Spleen (tissue), 11 donors: ENCODE measurements around the gene RARA. TPM values are rescaled to one million over a fixed set of nuclear protein-coding genes. Genes with fewer than 3 reads are reported as not detected.

Source experiments
- DNase-seq: peaks from one replicate; pipeline ENCODE4 v3.0.0-alpha.2; 2020
- H3K27ac ChIP-seq, 8 donors: fragments of 200-600 bp; sonication (generic) in 7 of 8; 1 replicate in 4 of 8; 2 replicates in 4 of 8; pipeline versions ENCODE4 v1.5.0 to v1.8.0; 2016 to 2021; ENCODE audit warnings: inconsistent platforms in 4 of 8, mild to moderate bottlenecking in 4 of 8, moderate library complexity in 1 of 8
- H3K27me3 ChIP-seq, 7 donors: fragments of 200-600 bp; sonication (generic) in 6 of 7; replicated peaks in 1 of 7; 1 replicate in 4 of 7; 2 replicates in 3 of 7; pipeline versions ENCODE4 v1.5.0 to v1.8.0; 2016 to 2021; ENCODE audit warnings: inconsistent platforms in 3 of 7, mild to moderate bottlenecking in 1 of 7
- H3K36me3 ChIP-seq, 6 donors: fragments of 200-600 bp; sonication (generic) in 5 of 6; 1 replicate in 4 of 6; 2 replicates in 2 of 6; pipeline versions ENCODE4 v1.5.0 to v1.8.0; 2016 to 2021; ENCODE audit warnings: inconsistent platforms in 2 of 6
- H3K4me1 ChIP-seq, 6 donors: fragments of 200-600 bp; sonication (generic) in 5 of 6; 1 replicate in 3 of 6; 2 replicates in 3 of 6; pipeline versions ENCODE4 v1.5.0 to v1.8.0; 2016 to 2021; ENCODE audit warnings: inconsistent platforms in 3 of 6
- H3K4me3 ChIP-seq, 8 donors: fragments of 200-600 bp; sonication (generic) in 7 of 8; 1 replicate in 4 of 8; 2 replicates in 4 of 8; pipeline versions ENCODE4 v1.5.0 to v1.8.0; 2016 to 2021; ENCODE audit warnings: inconsistent platforms in 4 of 8, mild to moderate bottlenecking in 4 of 8, moderate library complexity in 2 of 8
- H3K9me3 ChIP-seq, 8 donors: fragments of 200-600 bp; sonication (generic) in 7 of 8; 1 replicate in 4 of 8; 2 replicates in 4 of 8; pipeline versions ENCODE4 v1.5.0 to v1.8.0; 2016 to 2021; ENCODE audit warnings: inconsistent platforms in 4 of 8
- POLR2A ChIP-seq, 3 donors: fragments of 450-650 bp; IDR thresholded peaks; one replicate each; pipeline ENCODE4 v1.5.1; 2017; ENCODE audit warnings: antibody characterized with exemption in 3 of 3, mild to moderate bottlenecking in 1 of 3
- POLR2AphosphoS5 ChIP-seq, 3 donors: sonication (generic); formaldehyde crosslinking; IDR thresholded peaks; one replicate each; pipeline ENCODE4 v1.5.1; 2017; ENCODE audit warnings: antibody characterized with exemption in 3 of 3
- WGBS, 5 donors: extraction: QIAGEN DNeasy Blood & Tissue Kit in 3 of 5; methylation state at CpG; one replicate each; pipeline versions ENCODE4 v1.1.5 to v1.1.7; 2013 to 2018; 5-methylcytosine and 5-hydroxymethylcytosine counted together
- intact Hi-C: fragments of 100-400 bp; cut with DNase I; formaldehyde crosslinking; loops from one replicate; pipeline ENCODE4 v1.15.0; 2023; ENCODE audit warnings: low total_unique reads
- polyA plus RNA-seq, 3 donors: library from polyadenylated mRNA; stranded (reverse); fragments of 200-250 nt; gene quantifications; one replicate each; pipeline ENCODE4 v1.2.1, GENCODE V29; 2013
- total RNA-seq, 7 donors: library from RNA; depleted of rRNA in 3 of 7; stranded (reverse); fragments of >200 nt in 3 of 7; fragmentation: NEBNext Ultra II Directional in 4 of 7; extraction: Animal tissue kit (Norgen Biotek cat#: 25700) in 4 of 7; gene quantifications; one replicate each; pipeline versions ENCODE4 v1.1.0 to v1.2.1, GENCODE V29; 2016 to 2021
- TF ChIP-seq, protein P1 (sequence below), 11 experiments: fragments of 200-600 bp in 7 of 11; fragments of 450-650 bp in 4 of 11; sonication (generic) in 4 of 11; IDR thresholded peaks in 8 of 11; conservative IDR thresholded peaks in 3 of 11; 1 replicate in 7 of 11; 2 replicates in 4 of 11; pipeline versions ENCODE4 v1.4.0 to v1.8.0; 2016 to 2021; ENCODE audit warnings: antibody characterized with exemption in 11 of 11, inconsistent platforms in 4 of 11, mild to moderate bottlenecking in 1 of 11
- donor health status: healthy with polysubstance abuse.
- donor health status: DM: no; HTN: no; CAD: no; lungs with moderate emphysema.
- donor health status: DM: no; HTN: no; CAD: no.
- donor health status: Bipolar disorder and iron deficiency.
- donor health status: healthy.
- donor health status: DM: no; HTN: no; CAD: no.
- donor health status: DM: yes; HTN: yes; CAD: no.

The RARA gene
- total and polyA plus RNA-seq, 10 donors: 13.3 to 95.1 (median 58.9) TPM

DNA sequence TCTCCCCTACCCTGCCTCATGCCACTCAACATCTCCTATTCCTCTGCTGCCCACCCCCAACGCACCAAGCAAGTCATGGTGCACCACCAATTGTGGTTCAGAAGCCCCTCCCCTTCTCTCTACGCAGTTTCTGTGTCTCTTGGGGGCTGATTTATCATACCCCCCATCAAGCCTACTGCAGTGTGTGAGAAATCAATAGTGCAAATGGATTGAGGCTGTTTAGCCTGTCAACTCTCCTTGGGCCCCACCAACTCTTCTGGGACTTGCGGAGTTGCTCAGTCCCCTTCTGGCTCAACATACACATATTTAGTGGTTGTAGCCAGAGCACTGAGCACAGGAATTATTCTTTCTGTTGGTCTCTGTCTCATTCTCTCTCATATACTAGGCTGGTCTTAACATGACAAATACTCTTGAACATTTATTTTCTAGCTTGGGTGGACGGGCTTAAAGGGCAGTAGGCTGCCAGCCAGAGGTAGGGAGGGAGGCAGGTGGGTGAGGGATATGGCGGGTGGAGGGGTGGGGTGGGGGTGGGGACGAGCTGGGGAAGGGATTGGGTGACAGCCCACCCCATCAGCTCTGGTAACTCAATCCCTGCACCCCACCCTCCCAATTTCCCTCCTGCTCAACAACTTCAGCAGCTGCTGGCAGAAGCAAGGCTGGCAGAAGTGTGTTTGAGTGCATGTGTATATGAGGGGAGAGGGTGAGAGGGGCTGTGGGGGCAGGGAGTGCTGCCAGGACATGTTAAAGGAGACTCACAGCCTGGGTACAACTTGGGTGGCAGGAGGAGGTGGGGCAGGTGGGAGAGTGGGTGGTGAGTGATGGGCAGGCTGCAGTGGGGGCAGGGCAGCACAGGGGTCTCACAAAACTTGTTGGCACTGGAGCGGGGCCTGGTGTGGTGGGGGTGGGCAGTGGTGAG is 4.9 kb downstream of the RARA start:
- H3K4me1 ChIP-seq: peaks cover 59 to 99% (median 92%) of the 10 kb centered on the region in 6 donors
- peak overlapping the region in 5 of 8 donors; percentile 15 to 97 (median 61) for H3K27ac ChIP-seq
- intact Hi-C loops: no loop called here
- no peaks in the 10 kb centered on the region for H3K9me3 ChIP-seq
- H3K4me3 ChIP-seq: no peak overlapping the region
- no peaks in the 10 kb centered on the region for H3K27me3 ChIP-seq
- TF ChIP-seq POLR2AphosphoS5 (IDR thresholded peaks at IDR 0.05) (no peak), POLR2A (IDR thresholded peaks at IDR 0.05) (no peak)
- TF ChIP-seq, protein P1, sequence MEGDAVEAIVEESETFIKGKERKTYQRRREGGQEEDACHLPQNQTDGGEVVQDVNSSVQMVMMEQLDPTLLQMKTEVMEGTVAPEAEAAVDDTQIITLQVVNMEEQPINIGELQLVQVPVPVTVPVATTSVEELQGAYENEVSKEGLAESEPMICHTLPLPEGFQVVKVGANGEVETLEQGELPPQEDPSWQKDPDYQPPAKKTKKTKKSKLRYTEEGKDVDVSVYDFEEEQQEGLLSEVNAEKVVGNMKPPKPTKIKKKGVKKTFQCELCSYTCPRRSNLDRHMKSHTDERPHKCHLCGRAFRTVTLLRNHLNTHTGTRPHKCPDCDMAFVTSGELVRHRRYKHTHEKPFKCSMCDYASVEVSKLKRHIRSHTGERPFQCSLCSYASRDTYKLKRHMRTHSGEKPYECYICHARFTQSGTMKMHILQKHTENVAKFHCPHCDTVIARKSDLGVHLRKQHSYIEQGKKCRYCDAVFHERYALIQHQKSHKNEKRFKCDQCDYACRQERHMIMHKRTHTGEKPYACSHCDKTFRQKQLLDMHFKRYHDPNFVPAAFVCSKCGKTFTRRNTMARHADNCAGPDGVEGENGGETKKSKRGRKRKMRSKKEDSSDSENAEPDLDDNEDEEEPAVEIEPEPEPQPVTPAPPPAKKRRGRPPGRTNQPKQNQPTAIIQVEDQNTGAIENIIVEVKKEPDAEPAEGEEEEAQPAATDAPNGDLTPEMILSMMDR (IDR thresholded peaks at IDR 0.05 in 8 of 11, conservative IDR thresholded peaks at IDR 0.05 in 3 of 11): no peak
- 73 to 84% (median 78%) methylated on average over 6 to 7 of the region's 7 CpGs for WGBS, 5 donors
- no peaks in the 10 kb centered on the region for H3K36me3 ChIP-seq
- no peak for DNase-seq

DNA sequence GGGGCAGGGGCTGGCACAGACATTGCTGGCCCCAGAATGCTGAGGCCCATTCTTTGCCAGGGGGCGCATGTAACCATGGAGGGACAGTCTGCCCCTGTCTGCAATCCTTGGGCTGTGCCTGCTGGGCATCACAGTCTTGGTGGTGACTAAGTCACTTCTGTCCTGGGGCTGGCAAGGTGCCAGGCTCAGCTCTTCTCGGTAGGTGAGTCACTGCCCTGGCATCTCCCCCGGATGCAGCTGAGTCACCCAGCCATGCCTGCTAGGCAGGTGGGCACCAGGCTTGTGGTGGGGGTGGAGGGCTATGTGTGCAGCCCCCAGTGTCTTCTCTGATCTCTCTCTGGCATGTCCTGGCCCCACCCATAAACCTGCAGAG is 5.6 kb downstream of the RARA start:
- DNase-seq: peak; percentile 96
- H3K27ac ChIP-seq: peak overlapping the region in 5 of 8 donors; percentile 15 to 97 (median 61)
- TF ChIP-seq POLR2AphosphoS5 (IDR thresholded peaks at IDR 0.05): peak; percentile 73 to 93 (median 93)
- TF ChIP-seq, protein P1 (IDR thresholded peaks at IDR 0.05 in 8 of 11, conservative IDR thresholded peaks at IDR 0.05 in 3 of 11): peak in 1 of 11 experiments; percentile 6
- TF ChIP-seq POLR2A (IDR thresholded peaks at IDR 0.05): no peak
- H3K27me3 ChIP-seq: no peaks in the 10 kb centered on the region
- no peaks in the 10 kb centered on the region for H3K9me3 ChIP-seq
- WGBS, 5 donors: 0 to 100% (median 30%) methylated on average over 1 to 3 of the region's 3 CpGs
- H3K4me3 ChIP-seq: no peak overlapping the region
- intact Hi-C loops: no loop called here
- H3K36me3 ChIP-seq: no peaks in the 10 kb centered on the region
- peaks cover 59 to 99% (median 92%) of the 10 kb centered on the region in 6 donors for H3K4me1 ChIP-seq

DNA sequence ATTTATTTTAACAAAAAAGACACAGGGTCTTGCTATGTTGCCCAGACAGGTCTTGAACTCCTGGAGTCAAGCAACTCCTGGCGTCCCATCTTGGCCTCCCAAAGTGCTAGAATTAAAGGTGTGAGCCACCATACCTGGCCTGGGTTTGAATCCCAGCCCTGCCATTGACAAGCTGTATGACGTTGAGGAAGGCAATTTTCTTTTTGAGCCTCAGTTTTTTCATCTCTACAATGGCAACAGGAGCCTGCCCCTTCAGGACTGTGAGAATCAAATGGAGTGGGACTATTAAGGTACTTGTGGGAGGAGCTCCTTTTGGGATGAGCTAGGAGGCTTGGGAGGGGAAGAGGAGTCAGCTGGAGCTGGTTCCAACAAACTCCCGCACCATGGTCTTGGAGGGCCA is 6.2 kb downstream of the RARA start:
- H3K36me3 ChIP-seq: no peaks in the 10 kb centered on the region
- peaks cover 61 to 99% (median 92%) of the 10 kb centered on the region in 6 donors for H3K4me1 ChIP-seq
- no peaks in the 10 kb centered on the region for H3K9me3 ChIP-seq
- WGBS, 5 donors: 86 to 90% (median 89%) methylated on average over 3 of the region's 3 CpGs
- DNase-seq: no peak
- TF ChIP-seq, protein P1 (IDR thresholded peaks at IDR 0.05 in 8 of 11, conservative IDR thresholded peaks at IDR 0.05 in 3 of 11): no peak
- no peak for TF ChIP-seq POLR2A (IDR thresholded peaks at IDR 0.05)
- no peak for TF ChIP-seq POLR2AphosphoS5 (IDR thresholded peaks at IDR 0.05)
- H3K27ac ChIP-seq: peak overlapping the region in 4 of 8 donors; percentile 38 to 97 (median 58)
- intact Hi-C loops: no loop called here
- no peaks in the 10 kb centered on the region for H3K27me3 ChIP-seq
- no peak overlapping the region for H3K4me3 ChIP-seq
